ENCODE results near the gene IRF2. TPM values are rescaled to one million over a fixed set of nuclear protein-coding genes. Genes with fewer than 3 reads are reported as not detected.

Gene IRF2
- total and polyA plus RNA-seq, 9 donors: 27.8 to 68.4 (median 40.7) TPM

- 90 to 94% (median 92%) methylated on average over 8 of the region's 8 CpGs for WGBS, 3 donors
- H3K4me3 ChIP-seq: no peak overlapping the region
- no peak for DNase-seq
- intact Hi-C loops (cut with DNase I): no loop called here
- no peaks in the 10 kb centered on the region for H3K27me3 ChIP-seq
- TF ChIP-seq EP300 (IDR thresholded peaks at IDR 0.05): no peak
- TF ChIP-seq POLR2A (IDR thresholded peaks at IDR 0.05): no peak
- no peak for TF ChIP-seq CTCF (IDR thresholded peaks at IDR 0.05)
- H3K4me1 ChIP-seq (ENCODE audit: insufficient read depth): no peaks in the 10 kb centered on the region
- H3K36me3 ChIP-seq: no peaks in the 10 kb centered on the region
- H3K27ac ChIP-seq: no peak overlapping the region
- no peaks in the 10 kb centered on the region for H3K9me3 ChIP-seq
Measured at GRCh38 chr4:184489771-184490170, 15.4 kb upstream of the IRF2 start.

- no peak for DNase-seq
- intact Hi-C loops (cut with DNase I): no loop called here
- Histone ChIP-seq H3K4me1 (ENCODE audit: insufficient read depth) (no peaks in the 10 kb centered on the region), H3K9me3 (no peaks in the 10 kb centered on the region), H3K27ac (no peak overlapping the region), H3K36me3 (no peaks in the 10 kb centered on the region), H3K27me3 (no peaks in the 10 kb centered on the region), H3K4me3 (no peak overlapping the region)
- TF ChIP-seq CTCF (IDR thresholded peaks at IDR 0.05): no peak
- no peak for TF ChIP-seq EP300 (IDR thresholded peaks at IDR 0.05)
- TF ChIP-seq POLR2A (IDR thresholded peaks at IDR 0.05): no peak
- 92 to 94% (median 93%) methylated on average over 9 of the region's 9 CpGs for WGBS, 3 donors
Measured at GRCh38 chr4:184487503-184487902, 13.2 kb upstream of the IRF2 start.

GRCh38 chr4:184485279-184485678 is 10.9 kb upstream of the IRF2 start:
- no peak for DNase-seq
- H3K36me3 ChIP-seq: no peaks in the 10 kb centered on the region
- intact Hi-C loops (cut with DNase I): no loop called here

GRCh38 chr4:184481544-184481943 is 7.2 kb upstream of the IRF2 start:
- intact Hi-C loops (cut with DNase I): no loop called here
- H3K9me3 ChIP-seq: no peaks in the 10 kb centered on the region
- H3K4me1 ChIP-seq (ENCODE audit: insufficient read depth): no peaks in the 10 kb centered on the region
- DNase-seq: no peak
- no peak overlapping the region for H3K27ac ChIP-seq
- no peak overlapping the region for H3K4me3 ChIP-seq
- no peaks in the 10 kb centered on the region for H3K27me3 ChIP-seq
- H3K36me3 ChIP-seq: no peaks in the 10 kb centered on the region
- TF ChIP-seq EP300 (IDR thresholded peaks at IDR 0.05) (no peak), POLR2A (IDR thresholded peaks at IDR 0.05) (no peak), CTCF (IDR thresholded peaks at IDR 0.05) (no peak)
- 91% methylated on average over 6 of the region's 6 CpGs for WGBS, 3 donors

More at GRCh38 chr4:184485279-184485678, 10.9 kb upstream of the IRF2 start:
- H3K27me3 ChIP-seq: no peaks in the 10 kb centered on the region
- no peak overlapping the region for H3K4me3 ChIP-seq
- no peaks in the 10 kb centered on the region for H3K9me3 ChIP-seq
- 86 to 95% (median 92%) methylated on average over 2 of the region's 2 CpGs for WGBS, 3 donors
- TF ChIP-seq POLR2A (IDR thresholded peaks at IDR 0.05) (no peak), CTCF (IDR thresholded peaks at IDR 0.05) (no peak), EP300 (IDR thresholded peaks at IDR 0.05) (no peak)
- no peaks in the 10 kb centered on the region for H3K4me1 ChIP-seq (ENCODE audit: insufficient read depth)
- H3K27ac ChIP-seq: no peak overlapping the region

Data from ovary (tissue), 9 donors.